ENCODE data around the gene MIS12. TPM values are rescaled to one million over a fixed set of nuclear protein-coding genes. Genes with fewer than 3 reads are reported as not detected.

Gene MIS12
- total RNA-seq, 4 donors from 2014 or later, result 6.2 to 28.8 (median 14.8) TPM

GRCh38 chr17:5480962-5481361 lies 5.4 kb upstream of the MIS12 start:
- Histone ChIP-seq H3K4me1 (peaks cover 8 to 25% (median 13%) of the 10 kb centered on the region in 3 donors), H3K36me3 (peaks cover 3 to 89% (median 22%) of the 10 kb centered on the region in 3 donors), H3K4me3 (no peak overlapping the region), H3K27me3 (no peaks in the 10 kb centered on the region), H3K27ac (no peak overlapping the region), H3K9me3 (no peaks in the 10 kb centered on the region)
- WGBS, 2 donors, result 69 to 71% methylated on average over 6 of the region's 6 CpGs
- no peak for DNase-seq
- intact Hi-C loops (cut with DNase I), result no loop called here
- no peak for TF ChIP-seq CTCF (IDR thresholded peaks at IDR 0.05)
- TF ChIP-seq POLR2A (IDR thresholded peaks at IDR 0.05), result no peak

GRCh38 chr17:5481451-5481850 lies 4.9 kb upstream of the MIS12 start:
- no peak for TF ChIP-seq CTCF (IDR thresholded peaks at IDR 0.05)
- TF ChIP-seq POLR2A (IDR thresholded peaks at IDR 0.05), result no peak
- Histone ChIP-seq H3K4me1 (peaks cover 8 to 25% (median 13%) of the 10 kb centered on the region in 3 donors), H3K9me3 (no peaks in the 10 kb centered on the region), H3K4me3 (no peak overlapping the region), H3K27me3 (no peaks in the 10 kb centered on the region), H3K27ac (no peak overlapping the region), H3K36me3 (peaks cover 3 to 84% (median 22%) of the 10 kb centered on the region in 3 donors)
- DNase-seq, result no peak
- 91 to 92% methylated on average over 4 of the region's 4 CpGs for WGBS, 2 donors
- intact Hi-C loops (cut with DNase I), result no loop called here

- intact Hi-C loops (cut with DNase I), result no loop called here
- Histone ChIP-seq H3K36me3 (peaks cover 0 to 68% (median 13%) of the 10 kb centered on the region in 3 donors), H3K4me3 (peak within 1 kb of the TSS; percentile 74 to 97 (median 92)), H3K9me3 (no peaks in the 10 kb centered on the region), H3K27ac (peak within 1 kb of the TSS; percentile 98 to 100 (median 100)), H3K27me3 (no peaks in the 10 kb centered on the region), H3K4me1 (peaks cover 16 to 49% (median 21%) of the 10 kb centered on the region in 3 donors)
- TF ChIP-seq POLR2A (IDR thresholded peaks at IDR 0.05) (peak in 1 of 4 donors; percentile 35), CTCF (IDR thresholded peaks at IDR 0.05) (peak in 1 of 6 experiments; percentile 19)
- WGBS, 2 donors, result 8 to 12% methylated on average over 10 to 16 of the region's 29 CpGs
- peak; percentile 56 for DNase-seq
These were observed 828 bp upstream of the MIS12 start, which contains the start of gene DERL2 for GRCh38 chr17:5485270-5486205. TSS of gene DERL2 (minus strand) at chr17:5486178. CDS start at chr17:5486161, 17 bp downstream.

- intact Hi-C loops (cut with DNase I), result no loop called here
- DNase-seq, result no peak
- 72 to 77% methylated on average over 8 of the region's 8 CpGs for WGBS, 2 donors
- H3K27me3 ChIP-seq, result no peaks in the 10 kb centered on the region
- TF ChIP-seq CTCF (IDR thresholded peaks at IDR 0.05) (no peak), POLR2A (IDR thresholded peaks at IDR 0.05) (no peak)
- H3K9me3 ChIP-seq, result no peaks in the 10 kb centered on the region
- peaks cover 0 to 41% (median 8%) of the 10 kb centered on the region in 3 donors for H3K36me3 ChIP-seq
- H3K4me1 ChIP-seq, result peaks cover 16 to 44% (median 21%) of the 10 kb centered on the region in 3 donors
- no peak overlapping the region for H3K4me3 ChIP-seq
- no peak overlapping the region for H3K27ac ChIP-seq
These were observed 2.4 kb downstream of the MIS12 start for GRCh38 chr17:5488752-5489151.

GRCh38 chr17:5492970-5493369 lies 6.6 kb downstream of the MIS12 start:
- intact Hi-C loops (cut with DNase I), result no loop called here
- TF ChIP-seq POLR2A (IDR thresholded peaks at IDR 0.05), result no peak
- no peak for TF ChIP-seq CTCF (IDR thresholded peaks at IDR 0.05)
- no peaks in the 10 kb centered on the region for H3K9me3 ChIP-seq
- DNase-seq, result no peak
- no peak overlapping the region for H3K4me3 ChIP-seq
- no peak overlapping the region for H3K27ac ChIP-seq
- no peaks in the 10 kb centered on the region for H3K27me3 ChIP-seq
- peaks cover 0 to 29% (median 8%) of the 10 kb centered on the region in 3 donors for H3K36me3 ChIP-seq
- WGBS, 2 donors, result 93 to 100% methylated on average over 2 of the region's 2 CpGs
- peaks cover 0 to 13% (median 0%) of the 10 kb centered on the region in 3 donors for H3K4me1 ChIP-seq
